ENCODE results near the gene RALGPS2. TPM values are rescaled to one million over a fixed set of nuclear protein-coding genes. Genes with fewer than 3 reads are reported as not detected.
A peak's percentile ranks its signal among the peaks of the same experiment; 100 is the strongest.

Gene RALGPS2
- total RNA-seq, 1 experiment from 2014 or later: 38.0 TPM

DNA sequence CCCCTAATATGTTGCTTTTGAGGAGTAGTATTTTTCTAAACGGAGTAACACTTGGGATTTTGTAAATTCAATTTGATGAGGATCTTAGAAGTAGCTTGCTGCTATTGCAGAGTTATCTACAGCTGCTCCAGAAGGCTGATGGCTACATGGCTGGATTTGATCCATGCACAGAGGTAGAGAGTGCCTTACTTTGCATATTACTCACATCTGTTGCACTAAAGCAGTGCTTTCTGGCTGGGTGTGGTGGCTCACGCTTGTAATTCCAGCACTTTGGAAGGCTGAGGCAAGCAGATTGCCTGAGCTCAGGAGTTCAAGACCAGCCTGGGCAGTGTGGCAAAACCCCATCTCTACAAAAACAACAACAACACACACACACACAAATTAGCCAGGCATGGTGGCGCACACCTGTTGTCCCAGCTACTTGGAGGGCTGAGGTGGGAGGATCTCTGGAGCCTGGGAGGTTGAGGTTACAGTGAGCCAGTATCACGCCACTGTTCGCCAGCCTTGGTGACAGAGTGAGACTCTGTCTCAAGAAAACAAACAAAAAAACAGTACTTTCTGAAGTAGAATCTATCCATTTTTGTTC is 24.6 kb downstream of the RALGPS2 start (continued):
- TF ChIP-seq, protein P1, sequence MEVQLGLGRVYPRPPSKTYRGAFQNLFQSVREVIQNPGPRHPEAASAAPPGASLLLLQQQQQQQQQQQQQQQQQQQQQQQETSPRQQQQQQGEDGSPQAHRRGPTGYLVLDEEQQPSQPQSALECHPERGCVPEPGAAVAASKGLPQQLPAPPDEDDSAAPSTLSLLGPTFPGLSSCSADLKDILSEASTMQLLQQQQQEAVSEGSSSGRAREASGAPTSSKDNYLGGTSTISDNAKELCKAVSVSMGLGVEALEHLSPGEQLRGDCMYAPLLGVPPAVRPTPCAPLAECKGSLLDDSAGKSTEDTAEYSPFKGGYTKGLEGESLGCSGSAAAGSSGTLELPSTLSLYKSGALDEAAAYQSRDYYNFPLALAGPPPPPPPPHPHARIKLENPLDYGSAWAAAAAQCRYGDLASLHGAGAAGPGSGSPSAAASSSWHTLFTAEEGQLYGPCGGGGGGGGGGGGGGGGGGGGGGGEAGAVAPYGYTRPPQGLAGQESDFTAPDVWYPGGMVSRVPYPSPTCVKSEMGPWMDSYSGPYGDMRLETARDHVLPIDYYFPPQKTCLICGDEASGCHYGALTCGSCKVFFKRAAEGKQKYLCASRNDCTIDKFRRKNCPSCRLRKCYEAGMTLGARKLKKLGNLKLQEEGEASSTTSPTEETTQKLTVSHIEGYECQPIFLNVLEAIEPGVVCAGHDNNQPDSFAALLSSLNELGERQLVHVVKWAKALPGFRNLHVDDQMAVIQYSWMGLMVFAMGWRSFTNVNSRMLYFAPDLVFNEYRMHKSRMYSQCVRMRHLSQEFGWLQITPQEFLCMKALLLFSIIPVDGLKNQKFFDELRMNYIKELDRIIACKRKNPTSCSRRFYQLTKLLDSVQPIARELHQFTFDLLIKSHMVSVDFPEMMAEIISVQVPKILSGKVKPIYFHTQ (CRISPR knock-in tag; IDR thresholded peaks at IDR 0.05): no peak
- TF ChIP-seq CREM (CRISPR knock-in tag; IDR thresholded peaks at IDR 0.05) (no peak), FOXJ3 (CRISPR knock-in tag; IDR thresholded peaks at IDR 0.05; ENCODE audit: borderline replicate concordance) (no peak), ZNF416 (CRISPR knock-in tag; IDR thresholded peaks at IDR 0.05) (no peak)

DNA sequence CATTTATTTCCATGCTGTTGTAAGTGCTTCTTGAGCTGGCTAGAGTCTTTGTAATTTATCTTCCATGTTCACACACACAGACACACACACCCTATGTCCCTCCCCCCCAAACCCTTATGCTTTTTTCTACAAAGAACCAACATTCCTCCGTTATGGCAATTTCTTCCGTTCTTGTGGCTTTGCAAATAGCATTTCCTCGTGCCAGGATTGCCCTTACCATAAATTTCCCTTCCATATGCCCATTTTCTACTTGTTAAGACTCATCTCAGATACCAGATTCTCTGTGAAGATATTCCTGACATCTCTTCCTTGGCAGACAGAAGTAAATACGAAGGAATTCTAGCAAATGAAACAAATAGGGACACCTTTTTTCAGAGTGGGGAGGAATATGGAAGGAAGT is 26.0 kb downstream of the RALGPS2 start:
- no peaks in the 10 kb centered on the region for H3K27me3 Mint-ChIP-seq (ENCODE audit: low read depth)
- ChIA-PET CTCF (interaction anchor here (5.1 kb wide), 1 partner anchor 252 kb away, joined by 32 read pairs; no protein-coding TSS in a partner anchor), POLR2A (no interaction called here)
- no peaks in the 10 kb centered on the region for H3K4me1 Mint-ChIP-seq
- TF ChIP-seq SMAD3 (CRISPR knock-in tag; IDR thresholded peaks at IDR 0.05; ENCODE audit: borderline replicate concordance): no peak
- no peak for TF ChIP-seq NFE2L1 (CRISPR knock-in tag; IDR thresholded peaks at IDR 0.05)
- TF ChIP-seq MLX (CRISPR knock-in tag; IDR thresholded peaks at IDR 0.05): no peak
- no peak for TF ChIP-seq TEAD4 (CRISPR knock-in tag; IDR thresholded peaks at IDR 0.05)
- no peak for TF ChIP-seq USF1 (CRISPR knock-in tag; IDR thresholded peaks at IDR 0.05)
- TF ChIP-seq ATF2 (CRISPR knock-in tag; IDR thresholded peaks at IDR 0.05; ENCODE audit: borderline replicate concordance, low read depth): no peak
- no peak for TF ChIP-seq KAT7 (CRISPR knock-in tag; IDR thresholded peaks at IDR 0.05; ENCODE audit: borderline replicate concordance)
- TF ChIP-seq ZNF396 (CRISPR knock-in tag; IDR thresholded peaks at IDR 0.05; ENCODE audit: borderline replicate concordance): no peak
- TF ChIP-seq SOX15 (CRISPR knock-in tag; IDR thresholded peaks at IDR 0.05): no peak
- no peak for TF ChIP-seq PRRX2 (CRISPR knock-in tag; IDR thresholded peaks at IDR 0.05)
- no peak for TF ChIP-seq ZMAT4 (CRISPR knock-in tag; IDR thresholded peaks at IDR 0.05)
- TF ChIP-seq NFATC4 (CRISPR knock-in tag; IDR thresholded peaks at IDR 0.05): no peak
- TF ChIP-seq ZNF281 (CRISPR knock-in tag; IDR thresholded peaks at IDR 0.05): no peak
- TF ChIP-seq NR3C1 (CRISPR knock-in tag; conservative IDR thresholded peaks at IDR 0.05; ENCODE audit: low read depth): no peak
- no peak for TF ChIP-seq ZNF219 (CRISPR knock-in tag; IDR thresholded peaks at IDR 0.05; ENCODE audit: borderline replicate concordance)
- H3K4me3 Mint-ChIP-seq: no peak overlapping the region
- H3K9me3 Mint-ChIP-seq: peaks cover 8% of the 10 kb centered on the region
- DNase-seq (ENCODE audit: low spot score) (no peak), ATAC-seq (no peak)
- H3K27ac Mint-ChIP-seq: peak overlapping the region; percentile 35
- H3K36me3 Mint-ChIP-seq: peaks cover 7% of the 10 kb centered on the region

All from WTC11 (cell line).